ENCODE measurements around the gene ZC3H4.
A peak's percentile ranks its signal among the peaks of the same experiment; 100 is the strongest.

The ZC3H4 gene

GRCh38 chr19:47112166-47112996 lies 1.2 kb downstream of the ZC3H4 start:
- Histone ChIP-seq H3K36me3 (ENCODE audit: insufficient read depth, low read length) (peaks cover 9% of the 10 kb centered on the region), H3K4me3 (ENCODE audit: low read length) (peak overlapping the region; percentile 76), H3K9ac (ENCODE audit: low read depth, low read length) (peak overlapping the region; percentile 98), H3K4me1 (ENCODE audit: control insufficient read depth, insufficient read depth, low read length) (peaks cover 30% of the 10 kb centered on the region), H3K27me3 (ENCODE audit: control insufficient read depth, insufficient read depth, low read length) (no peaks in the 10 kb centered on the region), H3K9me3 (replicated peaks; ENCODE audit: low read length) (no peaks in the 10 kb centered on the region), H3K4me2 (ENCODE audit: low read length) (peak overlapping the region; percentile 94)

- Histone ChIP-seq H3K27me3 (ENCODE audit: control insufficient read depth, insufficient read depth, low read length) (no peaks in the 10 kb centered on the region), H3K4me3 (ENCODE audit: low read length) (peak overlapping the region; percentile 76), H3K4me1 (ENCODE audit: control insufficient read depth, insufficient read depth, low read length) (peaks cover 36% of the 10 kb centered on the region), H3K36me3 (ENCODE audit: insufficient read depth, low read length) (peaks cover 9% of the 10 kb centered on the region), H3K4me2 (ENCODE audit: low read length) (peak overlapping the region; percentile 94), H3K9me3 (replicated peaks; ENCODE audit: low read length) (no peaks in the 10 kb centered on the region), H3K9ac (ENCODE audit: low read depth, low read length) (peak overlapping the region; percentile 98)
Observed at GRCh38 chr19:47111682-47112165, 1.9 kb downstream of the ZC3H4 start.

- H3K9me3 ChIP-seq (replicated peaks; ENCODE audit: low read length) = no peaks in the 10 kb centered on the region
- H3K9ac ChIP-seq (ENCODE audit: low read depth, low read length) = peak overlapping the region; percentile 98
- H3K36me3 ChIP-seq (ENCODE audit: insufficient read depth, low read length) = peaks cover 11% of the 10 kb centered on the region
- H3K4me2 ChIP-seq (ENCODE audit: low read length) = peak overlapping the region; percentile 94
- H3K4me1 ChIP-seq (ENCODE audit: control insufficient read depth, insufficient read depth, low read length) = peaks cover 42% of the 10 kb centered on the region
- peak overlapping the region; percentile 76 for H3K4me3 ChIP-seq (ENCODE audit: low read length)
- H3K27me3 ChIP-seq (ENCODE audit: control insufficient read depth, insufficient read depth, low read length) = no peaks in the 10 kb centered on the region
Observed at GRCh38 chr19:47111006-47111621, 2.5 kb downstream of the ZC3H4 start.

- Histone ChIP-seq H3K9me3 (replicated peaks; ENCODE audit: low read length) (no peaks in the 10 kb centered on the region), H3K4me1 (ENCODE audit: control insufficient read depth, insufficient read depth, low read length) (peaks cover 45% of the 10 kb centered on the region)
Observed at GRCh38 chr19:47110521-47111005, 3.0 kb downstream of the ZC3H4 start.

GRCh38 chr19:47109541-47110375 lies 3.8 kb downstream of the ZC3H4 start:
- peak overlapping the region; percentile 76 for H3K4me3 ChIP-seq (ENCODE audit: low read length)
- H3K27me3 ChIP-seq (ENCODE audit: control insufficient read depth, insufficient read depth, low read length) = no peaks in the 10 kb centered on the region
- no peaks in the 10 kb centered on the region for H3K9me3 ChIP-seq (replicated peaks; ENCODE audit: low read length)
- H3K4me2 ChIP-seq (ENCODE audit: low read length) = peak overlapping the region; percentile 94
- peaks cover 20% of the 10 kb centered on the region for H3K36me3 ChIP-seq (ENCODE audit: insufficient read depth, low read length)
- H3K4me1 ChIP-seq (ENCODE audit: control insufficient read depth, insufficient read depth, low read length) = peaks cover 45% of the 10 kb centered on the region
- peak overlapping the region; percentile 98 for H3K9ac ChIP-seq (ENCODE audit: low read depth, low read length)

More at GRCh38 chr19:47110521-47111005, 3.0 kb downstream of the ZC3H4 start:
- peaks cover 16% of the 10 kb centered on the region for H3K36me3 ChIP-seq (ENCODE audit: insufficient read depth, low read length)
- no peaks in the 10 kb centered on the region for H3K27me3 ChIP-seq (ENCODE audit: control insufficient read depth, insufficient read depth, low read length)
- H3K4me2 ChIP-seq (ENCODE audit: low read length) = peak overlapping the region; percentile 94
- H3K9ac ChIP-seq (ENCODE audit: low read depth, low read length) = peak overlapping the region; percentile 98
- H3K4me3 ChIP-seq (ENCODE audit: low read length) = peak overlapping the region; percentile 76

GRCh38 chr19:47109177-47109540 lies 4.4 kb downstream of the ZC3H4 start:
- Histone ChIP-seq H3K4me2 (ENCODE audit: low read length) (peak overlapping the region; percentile 94), H3K27me3 (ENCODE audit: control insufficient read depth, insufficient read depth, low read length) (no peaks in the 10 kb centered on the region), H3K36me3 (ENCODE audit: insufficient read depth, low read length) (peaks cover 24% of the 10 kb centered on the region), H3K9ac (ENCODE audit: low read depth, low read length) (peak overlapping the region; percentile 98), H3K9me3 (replicated peaks; ENCODE audit: low read length) (no peaks in the 10 kb centered on the region), H3K4me1 (ENCODE audit: control insufficient read depth, insufficient read depth, low read length) (peaks cover 45% of the 10 kb centered on the region), H3K4me3 (ENCODE audit: low read length) (peak overlapping the region; percentile 76)

- Histone ChIP-seq H3K4me1 (ENCODE audit: control insufficient read depth, insufficient read depth, low read length) (peaks cover 42% of the 10 kb centered on the region), H3K4me2 (ENCODE audit: low read length) (peak overlapping the region; percentile 94), H3K4me3 (ENCODE audit: low read length) (peak overlapping the region; percentile 4), H3K9me3 (replicated peaks; ENCODE audit: low read length) (no peaks in the 10 kb centered on the region), H3K9ac (ENCODE audit: low read depth, low read length) (peak overlapping the region; percentile 98), H3K36me3 (ENCODE audit: insufficient read depth, low read length) (peaks cover 24% of the 10 kb centered on the region), H3K27me3 (ENCODE audit: control insufficient read depth, insufficient read depth, low read length) (no peaks in the 10 kb centered on the region)
Observed at GRCh38 chr19:47107953-47108746, 5.4 kb downstream of the ZC3H4 start.

- H3K4me3 ChIP-seq (ENCODE audit: low read length) = peak overlapping the region; percentile 4
- H3K9me3 ChIP-seq (replicated peaks; ENCODE audit: low read length) = no peaks in the 10 kb centered on the region
- peak overlapping the region; percentile 94 for H3K4me2 ChIP-seq (ENCODE audit: low read length)
- no peaks in the 10 kb centered on the region for H3K27me3 ChIP-seq (ENCODE audit: control insufficient read depth, insufficient read depth, low read length)
- peak overlapping the region; percentile 45 for H3K9ac ChIP-seq (ENCODE audit: low read depth, low read length)
- H3K36me3 ChIP-seq (ENCODE audit: insufficient read depth, low read length) = peaks cover 27% of the 10 kb centered on the region
- H3K4me1 ChIP-seq (ENCODE audit: control insufficient read depth, insufficient read depth, low read length) = peaks cover 48% of the 10 kb centered on the region
Observed at GRCh38 chr19:47107202-47107952, 6.2 kb downstream of the ZC3H4 start.

GRCh38 chr19:47106821-47107201 lies 6.8 kb downstream of the ZC3H4 start:
- Histone ChIP-seq H3K4me3 (ENCODE audit: low read length) (no peak overlapping the region), H3K9ac (ENCODE audit: low read depth, low read length) (peak overlapping the region; percentile 45), H3K4me1 (ENCODE audit: control insufficient read depth, insufficient read depth, low read length) (peaks cover 50% of the 10 kb centered on the region), H3K36me3 (ENCODE audit: insufficient read depth, low read length) (peaks cover 27% of the 10 kb centered on the region), H3K27me3 (ENCODE audit: control insufficient read depth, insufficient read depth, low read length) (no peaks in the 10 kb centered on the region), H3K4me2 (ENCODE audit: low read length) (peak overlapping the region; percentile 94), H3K9me3 (replicated peaks; ENCODE audit: low read length) (no peaks in the 10 kb centered on the region)

GRCh38 chr19:47105874-47106273 lies 7.7 kb downstream of the ZC3H4 start:
- Histone ChIP-seq H3K4me3 (ENCODE audit: low read length) (no peak overlapping the region), H3K4me2 (ENCODE audit: low read length) (peak overlapping the region; percentile 94), H3K9ac (ENCODE audit: low read depth, low read length) (no peak overlapping the region), H3K36me3 (ENCODE audit: insufficient read depth, low read length) (peaks cover 27% of the 10 kb centered on the region), H3K27me3 (ENCODE audit: control insufficient read depth, insufficient read depth, low read length) (no peaks in the 10 kb centered on the region), H3K9me3 (replicated peaks; ENCODE audit: low read length) (no peaks in the 10 kb centered on the region), H3K4me1 (ENCODE audit: control insufficient read depth, insufficient read depth, low read length) (peaks cover 50% of the 10 kb centered on the region)
